H1 (cell line): ENCODE results near the gene TBX2. TPM values are rescaled to one million over a fixed set of nuclear protein-coding genes. Genes with fewer than 3 reads are reported as not detected.
A peak's percentile ranks its signal among the peaks of the same experiment; 100 is the strongest.

Experiments
- CTCF ChIA-PET: fragments of 300-600 bp; sonication (Branson Sonifier 250); formaldehyde crosslinking; loops from one replicate; lab custom pipeline; 2021; ENCODE audit not compliant: partially characterized antibody; lab: Charles Lee
- POLR2A ChIA-PET: fragments of 300-600 bp; sonication (Branson Sonifier 250); formaldehyde crosslinking; loops from one replicate; lab custom pipeline; 2021; ENCODE audit warnings: inconsistent platforms; ENCODE audit not compliant: partially characterized antibody; lab: Charles Lee
- DNase-seq, 2 experiments: peaks; one replicate each; pipeline versions ENCODE4 v3.0.0 to v3.0.0-alpha.2; 2010 to 2022; ENCODE audit warnings: low spot score in 2 of 2, low read depth in 1 of 2, mixed read lengths in 1 of 2
- FAIRE-seq: peaks from 2 replicates; lab custom pipeline; 2011; peaks lifted over from hg19 to GRCh38; lab: Jason Lieb, UNC
- H2AFZ ChIP-seq: 2 replicates; pipeline ENCODE4 v1.8.1; 2012; ENCODE audit warnings: low read length, inconsistent platforms
- H2AK5ac ChIP-seq: 2 replicates; pipeline ENCODE4 v1.6.1; 2013; ENCODE audit warnings: low read depth, low read length
- H2BK120ac ChIP-seq: replicated peaks from 2 replicates; pipeline ENCODE3; 2013; ENCODE audit warnings: low read depth, low read length, inconsistent platforms
- H2BK12ac ChIP-seq: 2 replicates; pipeline ENCODE4 v1.6.1; 2013; ENCODE audit warnings: low read depth, low read length
- H2BK15ac ChIP-seq: 2 replicates; pipeline ENCODE4 v1.6.1; 2013; ENCODE audit warnings: low read length
- H2BK20ac ChIP-seq: 2 replicates; pipeline ENCODE4 v1.6.1; 2013; ENCODE audit warnings: low read length
- H2BK5ac ChIP-seq: 2 replicates; pipeline ENCODE4 v1.6.1; 2013; ENCODE audit warnings: low read depth, low read length
- H3K14ac ChIP-seq: 2 replicates; pipeline ENCODE4 v1.6.1; 2013; ENCODE audit warnings: inconsistent platforms; ENCODE audit not compliant: insufficient read length
- H3K18ac ChIP-seq: 2 replicates; pipeline ENCODE4 v1.6.1; 2013; ENCODE audit warnings: low read length; ENCODE audit errors: extremely low read depth
- H3K23ac ChIP-seq: 2 replicates; pipeline ENCODE4 v1.6.1; 2013; ENCODE audit warnings: inconsistent platforms; ENCODE audit not compliant: insufficient read length
- H3K23me2 ChIP-seq: 2 replicates; pipeline ENCODE4 v1.6.1; 2013; ENCODE audit warnings: low read depth, low read length
- H3K27ac ChIP-seq: 2 replicates; pipeline ENCODE4 v1.6.1; 2011; ENCODE audit warnings: low read depth, low read length, inconsistent platforms
- H3K27me3 ChIP-seq, 4 experiments: replicated peaks in 1 of 4; 1 replicate in 1 of 4; 2 replicates in 3 of 4; pipeline versions ENCODE4 v1.6.1 to v1.8.1; 2011 to 2013; ENCODE audit warnings: low read length in 3 of 4, mild to moderate bottlenecking in 3 of 4, inconsistent platforms in 2 of 4, mixed read lengths in 2 of 4, moderate library complexity in 1 of 4; ENCODE audit not compliant: control insufficient read depth in 3 of 4, insufficient read depth in 3 of 4; ENCODE audit errors: extremely low read depth in 1 of 4
- H3K36me3 ChIP-seq, 4 experiments: 2 replicates each; pipeline versions ENCODE4 v1.6.1 to v1.8.1; 2011 to 2013; ENCODE audit warnings: mild to moderate bottlenecking in 4 of 4, low read length in 3 of 4, moderate library complexity in 2 of 4, control low read depth in 1 of 4, inconsistent platforms in 1 of 4; ENCODE audit not compliant: insufficient read depth in 4 of 4, control insufficient read depth in 2 of 4
- H3K4ac ChIP-seq: replicated peaks from 2 replicates; pipeline ENCODE3; 2013; ENCODE audit warnings: low read length, low read depth, mixed read lengths, inconsistent platforms; ENCODE audit not compliant: insufficient read length
- H3K4me1 ChIP-seq, 4 experiments: replicated peaks in 1 of 4; 1 replicate in 1 of 4; 2 replicates in 3 of 4; pipeline versions ENCODE4 v1.6.1 to v1.8.1; 2011 to 2013; ENCODE audit warnings: low read length in 3 of 4, inconsistent platforms in 2 of 4, mixed read lengths in 1 of 4; ENCODE audit not compliant: insufficient read depth in 4 of 4, control insufficient read depth in 3 of 4
- H3K4me2 ChIP-seq, 2 experiments: 2 replicates each; pipeline versions ENCODE4 v1.6.1 to v1.8.1; 2011 to 2013; ENCODE audit warnings: low read depth in 2 of 2, low read length in 2 of 2, control low read depth in 1 of 2, inconsistent platforms in 1 of 2, mild to moderate bottlenecking in 1 of 2; ENCODE audit not compliant: insufficient read depth in 1 of 2
- H3K4me3 ChIP-seq, 4 experiments: fragments of 200-600, 300-600 bp in 1 of 4; sonication (generic), shearing (Covaris generic), sonication (Bioruptor Twin) in 1 of 4; 2 replicates each; pipeline versions ENCODE4 v1.5.1 to v1.8.1; 2011 to 2016; ENCODE audit warnings: low read length in 4 of 4, low read depth in 3 of 4, control low read depth in 2 of 4, inconsistent platforms in 2 of 4, mild to moderate bottlenecking in 2 of 4, mixed read lengths in 1 of 4, moderate library complexity in 1 of 4; ENCODE audit not compliant: insufficient read depth in 2 of 4; ENCODE audit errors: extremely low read depth in 1 of 4
- H3K56ac ChIP-seq: replicated peaks from 2 replicates; pipeline ENCODE3; 2013; ENCODE audit warnings: low read depth, mild to moderate bottlenecking, mixed read lengths, low read length, inconsistent platforms; ENCODE audit not compliant: insufficient read length
- H3K79me1 ChIP-seq: 2 replicates; pipeline ENCODE4 v1.6.1; 2013; ENCODE audit warnings: low read depth, low read length, control low read depth
- H3K79me2 ChIP-seq, 2 experiments: 2 replicates each; pipeline versions ENCODE4 v1.6.1 to v1.8.1; 2012 to 2013; ENCODE audit warnings: low read length in 2 of 2, mild to moderate bottlenecking in 2 of 2, inconsistent platforms in 1 of 2; ENCODE audit not compliant: insufficient read depth in 2 of 2, control insufficient read depth in 1 of 2
- H3K9ac ChIP-seq, 4 experiments: replicated peaks in 1 of 4; 1 replicate in 1 of 4; 2 replicates in 3 of 4; pipeline versions ENCODE4 v1.6.1 to v1.8.1; 2011 to 2013; ENCODE audit warnings: low read depth in 3 of 4, low read length in 3 of 4, control low read depth in 2 of 4, mild to moderate bottlenecking in 2 of 4, moderate library complexity in 2 of 4, inconsistent platforms in 1 of 4; ENCODE audit errors: extremely low read depth in 1 of 4
- H3K9me3 ChIP-seq, 2 experiments: 2 replicates each; pipeline versions ENCODE4 v1.6.1 to v1.8.1; 2012 to 2013; ENCODE audit warnings: mild to moderate bottlenecking in 2 of 2, moderate library complexity in 2 of 2, control low read depth in 1 of 2, inconsistent platforms in 1 of 2, low read depth in 1 of 2, low read length in 1 of 2, mixed read lengths in 1 of 2; ENCODE audit not compliant: insufficient read depth in 2 of 2
- H4K20me1 ChIP-seq, 2 experiments: replicated peaks in 1 of 2; 2 replicates each; pipeline versions ENCODE3 to v1.8.1; 2011 to 2013; ENCODE audit warnings: inconsistent platforms in 2 of 2, low read length in 2 of 2, mild to moderate bottlenecking in 1 of 2; ENCODE audit not compliant: insufficient read depth in 2 of 2, control insufficient read depth in 1 of 2
- H4K5ac ChIP-seq: 2 replicates; pipeline ENCODE4 v1.6.1; 2013; ENCODE audit warnings: low read length, low read depth, mixed read lengths, inconsistent platforms; ENCODE audit not compliant: insufficient read length
- H4K8ac ChIP-seq: 2 replicates; pipeline ENCODE4 v1.8.0; 2013; ENCODE audit warnings: mild to moderate bottlenecking, moderate library complexity, low read length, inconsistent platforms; ENCODE audit not compliant: insufficient read depth; ENCODE audit errors: extremely low read depth
- H4K91ac ChIP-seq: replicated peaks from 2 replicates; pipeline ENCODE3; 2013; ENCODE audit warnings: low read length, mixed read lengths, inconsistent platforms; ENCODE audit not compliant: insufficient read length
- ATF3 ChIP-seq: IDR thresholded peaks from 2 replicates; pipeline ENCODE4 v1.6.1; 2011; ENCODE audit warnings: low read depth, mild to moderate bottlenecking, low read length; ENCODE audit not compliant: insufficient read depth
- CHD1 ChIP-seq: IDR thresholded peaks from 2 replicates; pipeline ENCODE4 v1.6.1; 2012; ENCODE audit warnings: low read depth, low read length, improper control_type of control experiment
- CTBP2 ChIP-seq: IDR thresholded peaks from 2 replicates; pipeline ENCODE4 v1.7.0; 2011; ENCODE audit warnings: borderline replicate concordance, mild to moderate bottlenecking, moderate library complexity, mixed read lengths, low read length; ENCODE audit not compliant: insufficient read depth, insufficient read length
- EZH2 ChIP-seq: fragments of 200-600 bp; sonication (generic); IDR thresholded peaks from 2 replicates; pipeline ENCODE4 v1.7.1; 2012; ENCODE audit warnings: low read depth, mild to moderate bottlenecking, moderate library complexity, low read length, inconsistent platforms; ENCODE audit not compliant: severe bottlenecking
- GABPA ChIP-seq: IDR thresholded peaks from 2 replicates; pipeline ENCODE4 v1.6.1; 2011; ENCODE audit warnings: mild to moderate bottlenecking, low read length, moderate library complexity, borderline replicate concordance; ENCODE audit not compliant: insufficient read depth
- HDAC6 ChIP-seq: IDR thresholded peaks from one replicate; pipeline ENCODE4 v1.7.1; 2012; ENCODE audit warnings: low read depth, mild to moderate bottlenecking, inconsistent platforms, low read length, moderate library complexity
- KDM4A ChIP-seq: IDR thresholded peaks from one replicate; pipeline ENCODE4 v1.7.1; 2012; ENCODE audit warnings: low read depth, mild to moderate bottlenecking, moderate library complexity, low read length, inconsistent platforms; ENCODE audit not compliant: severe bottlenecking
- KDM5A ChIP-seq: fragments of 200-600 bp; IDR thresholded peaks from 2 replicates; pipeline ENCODE4 v1.7.1; 2012; ENCODE audit warnings: mild to moderate bottlenecking, low read length, inconsistent platforms, mixed read lengths
- POLR2A ChIP-seq, 2 experiments: IDR thresholded peaks; 1 replicate in 1 of 2; 2 replicates in 1 of 2; pipeline ENCODE4 v1.6.1; 2011; ENCODE audit warnings: low read depth in 2 of 2, low read length in 2 of 2, mild to moderate bottlenecking in 2 of 2; ENCODE audit errors: control extremely low read depth in 1 of 2
- RNF2 ChIP-seq: fragments of 200-900, 300-1000 bp; sonication (generic); IDR thresholded peaks from 2 replicates; pipeline ENCODE4 v1.7.1; 2016; ENCODE audit warnings: borderline replicate concordance, low read depth, mild to moderate bottlenecking, antibody characterized with exemption, low read length; ENCODE audit not compliant: poor library complexity, severe bottlenecking; ENCODE audit errors: missing control alignments
- SP4 ChIP-seq: IDR thresholded peaks from 2 replicates; pipeline ENCODE4 v1.6.1; 2012; ENCODE audit warnings: low read length, inconsistent platforms
- TAF1 ChIP-seq: IDR thresholded peaks from 2 replicates; pipeline ENCODE4 v1.6.1; 2011; ENCODE audit warnings: mild to moderate bottlenecking, low read depth, low read length
- WGBS, 2 experiments: shearing (Covaris generic) in 1 of 2; methylation state at CpG; one replicate each; pipeline versions ENCODE4 v1.1.6 to v1.1.7; 2013 to 2015; ENCODE audit warnings: low lambda C conversion rate in 2 of 2, mixed read lengths in 2 of 2, inconsistent platforms in 1 of 2, low coverage in 1 of 2, missing lambda C conversion rate in 1 of 2; ENCODE audit not compliant: insufficient replicate concordance in 2 of 2, insufficient coverage in 1 of 2, insufficient read length in 1 of 2; ENCODE audit errors: extremely low coverage in 1 of 2, missing lambda C conversion rate in 1 of 2; 5-methylcytosine and 5-hydroxymethylcytosine counted together
- polyA plus RNA-seq, 7 experiments: library from polyadenylated mRNA; depleted of rRNA in 3 of 7; stranded (reverse) in 5 of 7; unstranded in 2 of 7; fragments of >200 nt in 5 of 7; fragments of 200-250 nt in 2 of 7; gene quantifications; 1 replicate in 5 of 7; 2 replicates in 1 of 7; 4 replicates in 1 of 7; pipeline versions ENCODE4 v1.2.1 to v1.2.3, GENCODE V29; 2011 to 2013; ENCODE audit warnings: missing spikeins in 2 of 7, mixed read lengths in 2 of 7
- total RNA-seq: library from RNA; stranded (reverse); fragmentation: NEBNext Ultra II Directional; extraction: Animal tissue kit (Norgen Biotek cat#: 25700); gene quantifications from 2 replicates; pipeline ENCODE4 v1.2.1, GENCODE V29; 2021

The TBX2 gene
- total and polyA plus RNA-seq, 2 of the 8 experiments (the other 6 are each of a cell fraction or from before 2014, with no cell fraction given): not detected

GRCh38 chr17:61395409-61395982 is 4.1 kb upstream of the TBX2 start:
- ChIA-PET POLR2A (interaction anchor here (1.0 to 2.1 kb wide), 2 partner anchors 9 to 62 kb away, joined by 3 to 4 read pairs; no protein-coding TSS in a partner anchor), CTCF (interaction anchor here (0.6 to 3.3 kb wide), 10 partner anchors 11 to 1781 kb away, joined by 3 to 31 read pairs (median 4); no protein-coding TSS in a partner anchor)
- H2BK20ac ChIP-seq: no peak overlapping the region
- H3K4me2 ChIP-seq: peak overlapping the region; percentile 65 to 71
- WGBS, 2 experiments: 10% methylated on average over 18 of the region's 38 CpGs; no CpG with 5 or more reads in 1 of the 2 experiments
- H4K91ac ChIP-seq: no peak overlapping the region
- H4K8ac ChIP-seq: peak overlapping the region; percentile 47
- H2BK15ac ChIP-seq: no peak overlapping the region
- no peak overlapping the region for H2AFZ ChIP-seq
- DNase-seq (peak in 1 of 2 experiments; percentile 70), FAIRE-seq (no peak)
- H3K4ac ChIP-seq: peak overlapping the region; percentile 44
- H3K9me3 ChIP-seq: no peaks in the 10 kb centered on the region
- H3K36me3 ChIP-seq: peaks cover 0 to 6% (median 0%) of the 10 kb centered on the region in 4 experiments; a peak in 1 of 8 replicates
- no peak overlapping the region for H3K14ac ChIP-seq
- H3K79me2 ChIP-seq: no peaks in the 10 kb centered on the region
- H2BK12ac ChIP-seq: no peak overlapping the region
- peak overlapping the region in 3 of 4 experiments; percentile 27 to 51 (median 34); a peak in 6 of 8 replicates for H3K4me3 ChIP-seq
- H3K79me1 ChIP-seq: no peaks in the 10 kb centered on the region
- H2AK5ac ChIP-seq: no peak overlapping the region
- H3K18ac ChIP-seq: no peak overlapping the region; the same call in 1 of the 2 replicates
- H3K23ac ChIP-seq: no peak overlapping the region
- no peak overlapping the region for H3K27ac ChIP-seq
- peaks cover 0 to 24% (median 13%) of the 10 kb centered on the region in 4 experiments; a peak in 5 of 7 replicates for H3K4me1 ChIP-seq
- H2BK120ac ChIP-seq: no peak overlapping the region
- no peak overlapping the region for H2BK5ac ChIP-seq
- no peaks in the 10 kb centered on the region; the same call in 1 of the 2 replicates for H3K23me2 ChIP-seq
- H4K20me1 ChIP-seq: peaks cover 12 to 34% of the 10 kb centered on the region in 2 experiments
- no peak overlapping the region for H3K9ac ChIP-seq
- H3K56ac ChIP-seq: no peak overlapping the region
- no peak overlapping the region for H4K5ac ChIP-seq
- peaks cover 66 to 81% (median 77%) of the 10 kb centered on the region in 4 experiments for H3K27me3 ChIP-seq
- TF ChIP-seq EZH2 (no peak), SP4 (no peak), POLR2A (IDR thresholded peaks at IDR 0.05; ENCODE audit: control extremely low read depth in 1 of 2, low read depth in 2 of 2, low read length in 2 of 2) (no peak), CTBP2 (no peak), GABPA (no peak), CHD1 (no peak), HDAC6 (no peak), TAF1 (no peak), RNF2 (no peak), KDM4A (no peak), ATF3 (no peak), KDM5A (no peak)
